ENCODE results near the gene INAVA. TPM values are rescaled to one million over a fixed set of nuclear protein-coding genes. Genes with fewer than 3 reads are reported as not detected.
A peak's percentile ranks its signal among the peaks of the same experiment; 100 is the strongest.

Gene INAVA
- total and polyA plus RNA-seq, 4 donors: 5.8 to 17.1 (median 9.3) TPM

GRCh38 chr1:200954434-200954833 is 59.7 kb downstream of the INAVA start:
- no peaks in the 10 kb centered on the region for H3K36me3 ChIP-seq (ENCODE audit: control insufficient read depth in 4 of 4, insufficient read depth in 4 of 4, low read length in 4 of 4)
- no peak for DNase-seq
- TF ChIP-seq CTCF (IDR thresholded peaks at IDR 0.05; ENCODE audit: control extremely low read depth, extremely low read depth): no peak
- H3K9ac ChIP-seq (ENCODE audit: insufficient read depth in 1 of 2, low read length in 2 of 2): no peak overlapping the region
- H3K4me1 ChIP-seq (ENCODE audit: control insufficient read depth in 5 of 5, insufficient read depth in 5 of 5, low read length in 5 of 5): no peaks in the 10 kb centered on the region
- H3K4me3 ChIP-seq: no peak overlapping the region
- H3K27me3 ChIP-seq (ENCODE audit: control insufficient read depth in 3 of 3, insufficient read depth in 3 of 3, low read length in 2 of 3): no peaks in the 10 kb centered on the region
- WGBS, 2 donors: 86 to 94% methylated on average over 3 of the region's 3 CpGs
- H3K9me3 ChIP-seq (ENCODE audit: control insufficient read depth in 4 of 4, insufficient read depth in 3 of 4, low read length in 3 of 4): peaks cover 0 to 1% (median 0%) of the 10 kb centered on the region in 4 donors
- no peak for ATAC-seq (ENCODE audit: insufficient read depth, low FRiP score)
- H3K27ac ChIP-seq (ENCODE audit: low read depth in 1 of 2, low read length in 1 of 2): no peak overlapping the region

GRCh38 chr1:200958597-200958996 is 63.9 kb downstream of the INAVA start:
- H3K27me3 ChIP-seq (ENCODE audit: control insufficient read depth in 3 of 3, insufficient read depth in 3 of 3, low read length in 2 of 3): no peaks in the 10 kb centered on the region
- ATAC-seq (ENCODE audit: insufficient read depth, low FRiP score) (no peak), DNase-seq (no peak)
- no peak overlapping the region for H3K27ac ChIP-seq (ENCODE audit: low read depth in 1 of 2, low read length in 1 of 2)
- TF ChIP-seq CTCF (IDR thresholded peaks at IDR 0.05; ENCODE audit: control extremely low read depth, extremely low read depth): no peak
- no peaks in the 10 kb centered on the region for H3K4me1 ChIP-seq (ENCODE audit: control insufficient read depth in 5 of 5, insufficient read depth in 5 of 5, low read length in 5 of 5)
- no peak overlapping the region for H3K9ac ChIP-seq (ENCODE audit: insufficient read depth in 1 of 2, low read length in 2 of 2)
- 95 to 96% methylated on average over 11 of the region's 11 CpGs for WGBS, 2 donors
- no peaks in the 10 kb centered on the region for H3K36me3 ChIP-seq (ENCODE audit: control insufficient read depth in 4 of 4, insufficient read depth in 4 of 4, low read length in 4 of 4)
- H3K4me3 ChIP-seq: no peak overlapping the region
- H3K9me3 ChIP-seq (ENCODE audit: control insufficient read depth in 4 of 4, insufficient read depth in 3 of 4, low read length in 3 of 4): no peaks in the 10 kb centered on the region

GRCh38 chr1:200959411-200959921 is 64.8 kb downstream of the INAVA start:
- DNase-seq (no peak), ATAC-seq (ENCODE audit: insufficient read depth, low FRiP score) (no peak)
- Histone ChIP-seq H3K9me3 (ENCODE audit: control insufficient read depth in 4 of 4, insufficient read depth in 3 of 4, low read length in 3 of 4) (no peaks in the 10 kb centered on the region), H3K27ac (ENCODE audit: low read depth in 1 of 2, low read length in 1 of 2) (no peak overlapping the region), H3K9ac (ENCODE audit: insufficient read depth in 1 of 2, low read length in 2 of 2) (no peak overlapping the region), H3K27me3 (ENCODE audit: control insufficient read depth in 3 of 3, insufficient read depth in 3 of 3, low read length in 2 of 3) (no peaks in the 10 kb centered on the region), H3K4me1 (ENCODE audit: control insufficient read depth in 5 of 5, insufficient read depth in 5 of 5, low read length in 5 of 5) (no peaks in the 10 kb centered on the region), H3K36me3 (ENCODE audit: control insufficient read depth in 4 of 4, insufficient read depth in 4 of 4, low read length in 4 of 4) (no peaks in the 10 kb centered on the region), H3K4me3 (peak overlapping the region; percentile 10)
- TF ChIP-seq CTCF (IDR thresholded peaks at IDR 0.05; ENCODE audit: control extremely low read depth, extremely low read depth): no peak
- 78 to 84% methylated on average over 15 of the region's 15 CpGs for WGBS, 2 donors

Data from lung (tissue), 12 donors.